Panc1 (cell line): ENCODE measurements around the gene ZBED6. TPM values are rescaled to one million over a fixed set of nuclear protein-coding genes. Genes with fewer than 3 reads are reported as not detected.
A peak's percentile ranks its signal among the peaks of the same experiment; 100 is the strongest.
"Not testable (repeated sequence)": the region's sequence is repeated elsewhere in the genome, so short reads cannot be mapped to it uniquely, and the experiment has no call there.

Source experiments
- ATAC-seq: fragments of 200-7000 bp; cut with Tn5 transposase; 2 replicates; pipeline ENCODE4 v1.9.1; 2020; ENCODE audit warnings: mild to moderate bottlenecking, moderate library complexity
- BruUV-seq: library from RNA; stranded (reverse); fragments of 400-500 nt; replicated peaks from 2 replicates; lab custom pipeline; 2021; lab: Mats Ljungman, UMichigan
- CTCF ChIA-PET: fragments of 300-600 bp; sonication (Branson Sonifier 250); formaldehyde crosslinking; loops from one replicate; lab custom pipeline; 2022; ENCODE audit warnings: antibody characterized with exemption; lab: Charles Lee
- POLR2A ChIA-PET: fragments of 300-600 bp; sonication (Branson Sonifier 250); formaldehyde crosslinking; loops from one replicate; lab custom pipeline; 2022; ENCODE audit warnings: antibody characterized with exemption; lab: Charles Lee
- DNase-seq: peaks from one replicate; pipeline ENCODE4 v3.0.0-alpha.2; 2010; ENCODE audit warnings: low read depth, low spot score
- H3K27ac ChIP-seq: 2 replicates; pipeline ENCODE4 v1.5.1; 2011; ENCODE audit warnings: mild to moderate bottlenecking, low read length, inconsistent platforms
- H3K27me3 ChIP-seq: fragments of 200-500 bp; sonication (Bioruptor generic); 2 replicates; pipeline ENCODE4 v1.6.0; 2014; ENCODE audit warnings: low read length, inconsistent platforms; ENCODE audit not compliant: control insufficient read depth, insufficient read depth
- H3K36me3 ChIP-seq: fragments of 200-500 bp; sonication (Bioruptor generic); 2 replicates; pipeline ENCODE4 v1.5.1; 2014; ENCODE audit warnings: inconsistent platforms, mild to moderate bottlenecking, low read length, moderate library complexity; ENCODE audit not compliant: control insufficient read depth, insufficient read depth
- H3K4me1 ChIP-seq: 2 replicates; pipeline ENCODE4 v1.5.1; 2011; ENCODE audit warnings: inconsistent platforms, mild to moderate bottlenecking, low read length, moderate library complexity; ENCODE audit not compliant: control insufficient read depth, insufficient read depth
- H3K4me3 ChIP-seq, 2 experiments: 2 replicates each; pipeline ENCODE4 v1.5.1; 2011 to 2012; ENCODE audit warnings: low read depth in 2 of 2, low read length in 2 of 2, mild to moderate bottlenecking in 2 of 2, inconsistent platforms in 1 of 2, moderate library complexity in 1 of 2
- H3K9me3 ChIP-seq: fragments of 200-500 bp; sonication (Bioruptor generic); 2 replicates; pipeline ENCODE4 v1.5.1; 2014; ENCODE audit warnings: low read depth, mild to moderate bottlenecking, inconsistent platforms, low read length, moderate library complexity; ENCODE audit not compliant: control insufficient read depth, insufficient read depth
- POLR2AphosphoS5 ChIP-seq: IDR thresholded peaks from 2 replicates; pipeline ENCODE4 v1.6.1; 2012; ENCODE audit warnings: mild to moderate bottlenecking, low read depth, low read length, moderate library complexity
- SIN3A ChIP-seq: IDR thresholded peaks from 2 replicates; pipeline ENCODE4 v1.6.1; 2012; ENCODE audit warnings: low read depth, mild to moderate bottlenecking, low read length, moderate library complexity, borderline replicate concordance; ENCODE audit not compliant: insufficient read depth
- TCF7L2 ChIP-seq: IDR thresholded peaks from 2 replicates; pipeline ENCODE4 v1.6.1; 2011; ENCODE audit warnings: mild to moderate bottlenecking, low read depth, low read length, inconsistent platforms
- in situ Hi-C: cut with HindIII; loops from 2 replicates; pipeline ENCODE4 v1.10.0; 2016; ENCODE audit warnings: low sequenced_read_pairs, low pct_unique_long_range_greater_than_20kb
- intact Hi-C: fragments of 100-400 bp; cut with micrococcal nuclease; formaldehyde crosslinking; loops from one replicate; pipeline ENCODE4 v1.10.0; 2022; ENCODE audit not compliant: unreplicated experiment
- total RNA-seq: library from RNA; stranded (reverse); gene quantifications from one replicate; pipeline ENCODE4 v1.2.1, GENCODE V29; 2021; ENCODE audit not compliant: unreplicated experiment
- TF ChIP-seq, protein P1 (sequence below): fragments of 450-650 bp; IDR thresholded peaks from 2 replicates; pipeline ENCODE4 v1.5.1; 2017; ENCODE audit warnings: mild to moderate bottlenecking
- TF ChIP-seq, protein P2 (sequence below), 2 experiments: IDR thresholded peaks; 2 replicates each; pipeline ENCODE4 v1.6.1; 2011 to 2012; ENCODE audit warnings: low read depth in 2 of 2, control low read depth in 1 of 2, low read length in 1 of 2, mild to moderate bottlenecking in 1 of 2, moderate library complexity in 1 of 2; ENCODE audit not compliant: insufficient read depth in 1 of 2

ZBED6 gene
- total RNA-seq, 1 experiment from 2014 or later: 39.8 TPM

DNA sequence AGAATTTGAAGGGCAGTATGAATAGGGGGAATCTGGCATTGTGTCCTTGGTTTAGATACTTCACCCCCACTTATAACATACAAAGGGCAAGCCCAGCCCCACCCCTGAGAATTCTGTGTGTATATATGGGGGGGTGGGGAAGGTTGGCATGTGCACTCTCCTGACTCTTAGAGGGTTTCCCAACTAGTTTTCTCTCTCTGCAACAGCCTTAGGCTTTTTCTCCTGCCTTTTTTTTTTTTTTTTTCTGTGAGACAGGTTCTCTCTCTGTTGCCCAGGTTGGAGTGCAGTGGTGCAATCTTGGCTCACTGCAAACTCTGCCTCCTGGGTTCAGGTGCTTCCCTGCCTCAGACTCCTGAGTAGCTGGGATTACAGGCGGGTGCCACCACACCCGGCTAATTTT is 2.9 kb upstream of the ZBED6 start:
- ATAC-seq (no peak), DNase-seq (no peak)
- TF ChIP-seq, protein P1, sequence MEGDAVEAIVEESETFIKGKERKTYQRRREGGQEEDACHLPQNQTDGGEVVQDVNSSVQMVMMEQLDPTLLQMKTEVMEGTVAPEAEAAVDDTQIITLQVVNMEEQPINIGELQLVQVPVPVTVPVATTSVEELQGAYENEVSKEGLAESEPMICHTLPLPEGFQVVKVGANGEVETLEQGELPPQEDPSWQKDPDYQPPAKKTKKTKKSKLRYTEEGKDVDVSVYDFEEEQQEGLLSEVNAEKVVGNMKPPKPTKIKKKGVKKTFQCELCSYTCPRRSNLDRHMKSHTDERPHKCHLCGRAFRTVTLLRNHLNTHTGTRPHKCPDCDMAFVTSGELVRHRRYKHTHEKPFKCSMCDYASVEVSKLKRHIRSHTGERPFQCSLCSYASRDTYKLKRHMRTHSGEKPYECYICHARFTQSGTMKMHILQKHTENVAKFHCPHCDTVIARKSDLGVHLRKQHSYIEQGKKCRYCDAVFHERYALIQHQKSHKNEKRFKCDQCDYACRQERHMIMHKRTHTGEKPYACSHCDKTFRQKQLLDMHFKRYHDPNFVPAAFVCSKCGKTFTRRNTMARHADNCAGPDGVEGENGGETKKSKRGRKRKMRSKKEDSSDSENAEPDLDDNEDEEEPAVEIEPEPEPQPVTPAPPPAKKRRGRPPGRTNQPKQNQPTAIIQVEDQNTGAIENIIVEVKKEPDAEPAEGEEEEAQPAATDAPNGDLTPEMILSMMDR: no peak
- TF ChIP-seq, protein P2, sequence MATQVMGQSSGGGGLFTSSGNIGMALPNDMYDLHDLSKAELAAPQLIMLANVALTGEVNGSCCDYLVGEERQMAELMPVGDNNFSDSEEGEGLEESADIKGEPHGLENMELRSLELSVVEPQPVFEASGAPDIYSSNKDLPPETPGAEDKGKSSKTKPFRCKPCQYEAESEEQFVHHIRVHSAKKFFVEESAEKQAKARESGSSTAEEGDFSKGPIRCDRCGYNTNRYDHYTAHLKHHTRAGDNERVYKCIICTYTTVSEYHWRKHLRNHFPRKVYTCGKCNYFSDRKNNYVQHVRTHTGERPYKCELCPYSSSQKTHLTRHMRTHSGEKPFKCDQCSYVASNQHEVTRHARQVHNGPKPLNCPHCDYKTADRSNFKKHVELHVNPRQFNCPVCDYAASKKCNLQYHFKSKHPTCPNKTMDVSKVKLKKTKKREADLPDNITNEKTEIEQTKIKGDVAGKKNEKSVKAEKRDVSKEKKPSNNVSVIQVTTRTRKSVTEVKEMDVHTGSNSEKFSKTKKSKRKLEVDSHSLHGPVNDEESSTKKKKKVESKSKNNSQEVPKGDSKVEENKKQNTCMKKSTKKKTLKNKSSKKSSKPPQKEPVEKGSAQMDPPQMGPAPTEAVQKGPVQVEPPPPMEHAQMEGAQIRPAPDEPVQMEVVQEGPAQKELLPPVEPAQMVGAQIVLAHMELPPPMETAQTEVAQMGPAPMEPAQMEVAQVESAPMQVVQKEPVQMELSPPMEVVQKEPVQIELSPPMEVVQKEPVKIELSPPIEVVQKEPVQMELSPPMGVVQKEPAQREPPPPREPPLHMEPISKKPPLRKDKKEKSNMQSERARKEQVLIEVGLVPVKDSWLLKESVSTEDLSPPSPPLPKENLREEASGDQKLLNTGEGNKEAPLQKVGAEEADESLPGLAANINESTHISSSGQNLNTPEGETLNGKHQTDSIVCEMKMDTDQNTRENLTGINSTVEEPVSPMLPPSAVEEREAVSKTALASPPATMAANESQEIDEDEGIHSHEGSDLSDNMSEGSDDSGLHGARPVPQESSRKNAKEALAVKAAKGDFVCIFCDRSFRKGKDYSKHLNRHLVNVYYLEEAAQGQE (IDR thresholded peaks at IDR 0.05; ENCODE audit: insufficient read depth in 1 of 2, low read depth in 2 of 2, low read length in 1 of 2): no peak
- TF ChIP-seq POLR2AphosphoS5: no peak
- TF ChIP-seq SIN3A: no peak
- TF ChIP-seq TCF7L2: no peak
- no TSS peak for BruUV-seq
- intact Hi-C loops: no loop called here
- Histone ChIP-seq H3K4me1 (peaks cover 7% of the 10 kb centered on the region), H3K9me3 (no peaks in the 10 kb centered on the region; the same call in 1 of the 2 replicates), H3K4me3 (no peak overlapping the region), H3K27me3 (no peaks in the 10 kb centered on the region), H3K27ac (no peak overlapping the region), H3K36me3 (peaks cover 9% of the 10 kb centered on the region)
- ChIA-PET POLR2A (no interaction called here), CTCF (no interaction called here)
- in situ Hi-C loops: no loop called here

DNA sequence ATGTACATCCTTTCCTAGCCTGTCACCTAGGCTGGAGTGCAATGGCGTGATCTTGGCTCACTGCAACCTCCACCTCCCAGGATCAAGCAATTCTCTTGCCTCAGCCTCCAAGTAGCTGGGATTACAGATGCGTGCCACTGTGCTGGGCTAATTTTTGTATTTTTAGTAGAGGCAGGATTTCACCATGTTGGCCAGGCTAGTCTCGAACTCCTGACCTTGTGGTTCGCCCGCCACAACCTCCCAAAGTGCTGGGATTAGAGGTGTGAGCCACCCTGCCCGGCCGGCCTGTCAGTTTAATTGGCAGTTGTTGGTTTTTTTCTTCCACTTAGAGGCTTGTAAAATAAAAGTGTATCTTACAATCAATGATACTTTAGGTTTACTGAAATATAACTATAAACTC is 1.9 kb upstream of the ZBED6 start:
- H3K27ac ChIP-seq, ATAC-seq, H3K27me3 ChIP-seq, intact Hi-C loops, CTCF ChIA-PET, H3K9me3 ChIP-seq, H3K4me3 ChIP-seq, DNase-seq, BruUV-seq, in situ Hi-C loops: not testable (repeated sequence)
- H3K36me3 ChIP-seq: peaks cover 14% of the 10 kb centered on the region
- POLR2A ChIA-PET: interaction anchor here (0.6 kb wide), 1 partner anchor 71 kb away, joined by 5 read pairs; no protein-coding TSS in a partner anchor
- H3K4me1 ChIP-seq: peaks cover 16% of the 10 kb centered on the region

DNA sequence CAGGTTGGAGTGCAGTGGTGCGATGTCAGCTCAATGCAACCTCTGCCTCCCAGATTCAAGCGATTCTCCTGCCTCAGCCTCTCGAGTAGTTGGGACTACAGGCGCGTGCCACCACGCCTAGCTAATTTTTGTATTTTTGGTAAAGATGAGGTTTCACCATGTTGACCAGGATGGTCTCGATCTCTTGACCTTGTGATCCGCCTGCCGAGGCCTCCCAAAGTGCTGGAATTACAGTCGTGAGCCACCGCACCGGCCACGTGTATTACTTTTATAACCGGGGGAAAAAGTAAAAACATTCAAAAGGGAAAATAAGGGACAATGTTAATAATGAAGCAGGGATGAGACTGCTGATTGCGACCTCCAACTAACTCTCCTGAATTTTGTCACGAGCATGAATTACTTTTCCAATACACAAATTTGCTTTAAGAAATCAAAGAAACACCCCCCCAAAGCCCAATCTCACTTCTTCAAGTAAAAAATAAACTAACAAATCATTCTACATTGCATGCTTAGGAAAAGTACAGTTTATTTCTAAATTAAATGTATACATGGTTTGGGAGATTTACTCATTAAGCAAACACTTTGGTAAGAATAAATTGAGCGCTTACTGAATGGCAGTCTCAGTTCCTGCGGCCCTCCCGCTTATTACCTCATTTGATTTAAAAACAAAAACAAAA is 521 bp upstream of the ZBED6 start:
- DNase-seq (no peak), ATAC-seq (no peak)
- ChIA-PET CTCF (interaction anchor here (0.7 kb wide), 1 partner anchor 21 kb away, joined by 5 read pairs; no protein-coding TSS in a partner anchor), POLR2A (no interaction called here)
- no peak for TF ChIP-seq SIN3A
- TF ChIP-seq TCF7L2: no peak
- TF ChIP-seq, protein P2 (IDR thresholded peaks at IDR 0.05; ENCODE audit: insufficient read depth in 1 of 2, low read depth in 2 of 2, low read length in 1 of 2): no peak
- TF ChIP-seq POLR2AphosphoS5: no peak
- TF ChIP-seq, protein P1: no peak
- Histone ChIP-seq H3K36me3 (peaks cover 14% of the 10 kb centered on the region), H3K9me3 (no peaks in the 10 kb centered on the region; the same call in 1 of the 2 replicates), H3K4me3 (peak overlapping the region; percentile 90 to 91), H3K27ac (peak overlapping the region; percentile 86), H3K27me3 (no peaks in the 10 kb centered on the region), H3K4me1 (peaks cover 26% of the 10 kb centered on the region)
- in situ Hi-C loops: no loop called here
- intact Hi-C loops: no loop called here
- BruUV-seq: TSS peak; percentile 86
